CD4-positive, alpha-beta T cell treated with Interleukin-12 subunit alpha and Interleukin-12 subunit beta, for 1 hour (primary cell): ENCODE results near the gene PLCD1.

Source experiments
- DNase-seq: peaks from one replicate; pipeline ENCODE4 v3.0.0-alpha.2; 2020

PLCD1 gene

GRCh38 chr3:37957539-37957936, 71.9 kb downstream of the PLCD1 start:
- no peak for DNase-seq
